Fibroblast of skin of abdomen (primary cell): ENCODE data around the gene CDK2AP2. TPM values are rescaled to one million over a fixed set of nuclear protein-coding genes. Genes with fewer than 3 reads are reported as not detected.
"Not testable (repeated sequence)": the region's sequence is repeated elsewhere in the genome, so short reads cannot be mapped to it uniquely, and the experiment has no call there.

Source experiments
- DNase-seq: peaks from one replicate; pipeline ENCODE4 v3.0.0-alpha.2; 2013
- polyA plus RNA-seq, 2 experiments: library from polyadenylated mRNA; unstranded; fragments of 120-200 nt; gene quantifications; one replicate each; pipeline ENCODE4 v1.2.1, GENCODE V29; 2013; ENCODE audit not compliant: insufficient read length in 2 of 2

CDK2AP2 gene
- polyA plus RNA-seq (2013, experiment 1 of 2; ENCODE audit: insufficient read length), result 52.0 TPM
- 57.9 TPM for polyA plus RNA-seq (2013, experiment 2 of 2; ENCODE audit: insufficient read length)

- DNase-seq, result peak; percentile 100
These were observed at the start of gene CDK2AP2 for GRCh38 chr11:67507864-67508485. Gene CDK2AP2 (minus strand): TSS chr11:67508162. CDS start chr11:67508082, 80 bp downstream.

DNA sequence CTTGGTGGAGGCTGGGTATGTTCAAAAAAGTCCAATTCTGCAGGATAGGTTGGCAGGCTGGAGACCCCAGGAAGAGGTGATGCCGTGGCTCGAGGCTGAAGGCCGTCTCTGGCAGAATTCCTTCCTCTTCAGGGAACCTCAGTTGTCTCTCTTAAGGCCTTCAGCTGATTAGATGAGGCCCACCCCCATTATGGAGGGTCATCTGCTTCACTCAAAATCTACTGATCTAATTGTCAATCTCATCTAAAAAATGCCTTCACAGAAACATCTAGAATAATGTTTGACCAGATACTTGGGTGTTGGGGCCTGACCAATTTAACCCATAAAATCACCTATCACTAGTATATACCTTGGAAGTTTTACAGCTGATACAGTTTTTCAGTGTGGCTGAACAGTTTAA lies 48.3 kb upstream of the CDK2AP2 start:
- no peak for DNase-seq

- not testable (repeated sequence) for DNase-seq
These were observed 43.7 kb upstream of the CDK2AP2 start for GRCh38 chr11:67551697-67552096.

GRCh38 chr11:67551127-67551526 lies 43.2 kb upstream of the CDK2AP2 start:
- DNase-seq, result no peak

DNA sequence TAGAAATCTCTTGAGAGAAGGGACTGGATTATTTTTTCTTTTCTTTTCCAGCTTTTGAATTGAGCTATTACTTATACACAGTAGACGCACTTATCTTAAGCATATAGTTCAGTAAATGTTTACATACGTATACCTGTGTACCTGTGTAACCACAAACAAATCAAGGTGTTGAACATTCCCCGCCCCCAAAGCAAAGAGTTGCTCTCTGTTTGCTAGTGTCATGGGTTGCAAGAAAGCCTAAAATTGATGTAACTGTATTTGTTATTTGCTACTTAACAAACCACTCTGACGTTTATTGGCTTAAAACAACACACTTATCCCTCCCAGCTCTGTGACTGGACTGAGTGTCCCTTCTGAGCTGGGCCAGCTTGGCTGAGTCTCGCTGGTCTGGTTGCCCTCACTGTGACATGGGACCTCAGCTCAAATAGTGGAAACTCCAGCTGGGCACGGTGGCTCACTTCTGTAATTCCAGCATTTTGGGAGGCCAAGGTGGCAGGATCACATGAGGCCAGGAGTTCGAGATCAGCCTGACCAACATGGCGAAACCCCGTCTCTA lies 40.7 kb upstream of the CDK2AP2 start:
- no peak for DNase-seq

DNA sequence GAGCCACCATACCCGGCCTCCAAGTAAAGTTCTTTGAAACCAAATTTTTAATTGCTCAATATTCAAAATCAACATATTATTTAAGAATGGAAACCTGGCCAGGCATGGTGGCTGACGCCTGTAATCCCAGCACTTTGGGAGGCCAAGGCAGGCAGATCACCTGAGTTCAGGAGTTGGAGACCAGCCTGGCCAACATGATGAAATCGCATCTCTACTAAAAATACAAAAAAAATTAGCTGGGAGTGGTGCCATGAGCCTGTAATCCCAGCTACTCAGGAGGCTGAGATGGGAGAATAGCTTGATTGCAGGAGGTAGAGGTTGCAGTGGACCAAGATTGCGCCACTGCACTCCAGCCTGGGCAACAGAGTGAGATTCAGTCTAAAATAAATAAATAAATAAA lies 40.1 kb upstream of the CDK2AP2 start:
- DNase-seq, result not testable (repeated sequence)

GRCh38 chr11:67545280-67545679 lies 37.3 kb upstream of the CDK2AP2 start:
- DNase-seq, result no peak

DNA sequence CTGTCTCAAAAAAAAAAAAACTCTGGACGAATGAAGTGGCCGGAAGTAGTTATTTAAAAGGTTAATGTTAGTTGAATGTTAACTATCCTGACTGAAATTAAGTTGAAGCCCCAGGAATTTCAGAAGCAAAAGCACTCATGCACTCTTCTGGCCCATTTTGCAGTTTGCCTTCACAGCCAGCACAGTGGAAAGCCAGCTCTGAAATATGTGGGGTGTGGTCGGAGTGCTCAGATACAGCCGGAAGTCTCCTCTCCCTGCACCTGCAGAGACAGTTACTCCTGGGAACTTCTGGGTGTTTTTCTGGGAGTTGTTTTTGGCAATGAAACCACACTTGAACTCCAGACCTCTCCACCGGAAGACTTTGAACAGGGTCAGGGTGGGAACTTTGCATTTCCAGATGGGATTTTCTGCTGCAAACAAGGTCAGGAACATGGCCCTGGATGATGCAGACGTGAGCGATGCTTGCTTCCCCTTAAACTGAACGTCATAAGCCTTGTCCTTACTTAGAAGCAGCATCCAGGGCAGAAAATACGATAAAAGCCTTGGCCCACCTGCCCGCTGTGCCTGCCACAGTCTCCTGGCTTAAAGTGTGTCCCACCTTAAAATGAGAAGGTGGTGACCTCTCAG lies 36.8 kb upstream of the CDK2AP2 start:
- DNase-seq, result no peak

DNA sequence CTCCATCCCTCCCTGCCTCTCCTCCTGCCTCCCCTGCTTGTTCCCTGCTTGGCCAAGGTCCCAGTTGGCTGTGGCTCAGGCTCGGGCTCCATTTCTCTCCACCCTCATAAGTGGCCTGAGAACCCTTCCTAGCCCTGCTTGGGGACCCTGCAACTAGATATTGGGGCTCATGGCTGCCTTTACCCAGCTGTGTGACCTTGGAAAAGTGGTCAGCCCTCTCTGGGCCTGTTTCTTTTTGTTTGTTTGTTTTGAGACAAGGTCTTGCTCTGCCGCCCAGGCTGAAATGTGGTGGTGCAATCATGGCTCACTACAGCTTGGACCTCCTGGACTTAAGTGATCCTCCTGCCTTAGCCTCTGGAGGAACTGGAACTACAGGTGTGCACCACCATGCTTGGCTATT lies 35.6 kb upstream of the CDK2AP2 start:
- DNase-seq, result no peak

GRCh38 chr11:67542971-67543370 lies 35.0 kb upstream of the CDK2AP2 start:
- no peak for DNase-seq

DNA sequence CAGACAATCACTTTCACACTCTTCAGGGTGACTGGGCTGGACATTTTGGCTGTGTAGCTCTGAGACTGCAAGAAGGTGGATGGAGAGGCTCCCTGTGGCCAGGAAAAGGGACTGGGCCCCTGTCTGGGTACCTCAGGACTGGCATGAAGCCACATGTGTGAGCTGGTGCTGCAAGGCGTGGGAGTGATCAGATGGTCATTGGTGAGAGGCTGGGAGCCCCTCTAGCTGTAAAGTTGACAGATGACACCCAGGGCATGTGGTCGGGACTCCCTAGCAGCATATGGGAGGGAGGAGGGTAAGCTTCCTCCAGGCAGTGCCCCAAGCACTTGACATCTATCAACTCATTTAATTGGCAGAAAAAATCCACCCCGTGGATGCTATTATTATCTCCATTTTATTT lies 34.2 kb upstream of the CDK2AP2 start:
- DNase-seq, result no peak

DNA sequence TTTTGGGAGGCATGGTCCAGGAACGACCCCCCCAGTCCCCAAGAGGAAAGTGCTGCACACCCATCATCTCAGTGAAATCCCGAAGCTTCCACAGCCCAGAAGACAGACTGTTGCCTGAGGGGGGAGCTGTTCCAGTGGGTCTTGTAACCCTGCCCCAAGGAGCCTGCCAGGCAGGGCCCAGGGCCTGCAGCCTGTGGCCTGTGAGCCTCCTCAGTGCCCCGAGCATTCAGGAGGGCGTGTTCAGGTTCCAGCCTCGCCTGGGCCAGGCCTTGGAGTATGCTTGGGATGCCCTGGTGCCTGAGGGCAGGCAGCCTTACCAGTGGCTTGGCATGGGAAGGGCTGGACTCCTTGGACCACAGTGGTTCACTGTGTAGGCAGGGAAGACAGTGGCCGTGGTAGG lies 33.2 kb upstream of the CDK2AP2 start:
- no peak for DNase-seq

GRCh38 chr11:67539550-67539949 lies 31.6 kb upstream of the CDK2AP2 start:
- no peak for DNase-seq

DNA sequence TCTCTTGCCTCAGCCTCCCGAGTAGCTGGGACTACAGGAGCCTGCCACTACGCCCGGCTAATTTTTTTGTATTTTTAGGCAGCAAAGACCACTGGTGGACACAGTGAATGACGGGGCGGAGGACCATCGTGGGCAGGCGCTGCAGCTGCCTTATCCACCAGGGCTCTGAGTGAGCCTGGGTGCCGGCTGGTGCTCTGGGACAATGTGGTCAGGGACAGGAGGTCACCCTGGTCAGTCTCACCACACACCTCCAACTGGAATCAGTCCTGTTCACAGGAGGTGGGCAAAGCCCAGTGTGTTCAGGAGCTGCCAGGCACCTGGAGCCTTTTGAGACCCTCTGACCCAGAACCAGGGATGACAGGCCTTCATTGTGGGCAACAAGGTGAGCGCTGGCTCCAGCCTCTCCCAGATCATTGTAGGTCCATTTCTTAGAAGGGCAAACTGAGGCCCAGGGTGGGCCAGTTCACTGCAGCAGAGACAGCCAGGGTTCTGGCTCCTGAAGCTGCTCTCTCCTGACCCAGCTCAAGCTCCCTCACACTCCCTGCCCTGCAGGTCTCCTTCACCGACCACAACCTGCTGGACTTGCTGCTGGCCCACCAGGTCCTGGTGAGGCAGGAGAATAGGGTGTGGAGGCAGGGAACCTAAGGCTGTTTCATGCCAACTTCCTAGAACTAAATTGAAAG lies 31.0 kb upstream of the CDK2AP2 start:
- DNase-seq, result no peak

- no peak for DNase-seq
These were observed 30.3 kb upstream of the CDK2AP2 start for GRCh38 chr11:67538306-67538705.

GRCh38 chr11:67535561-67535960 lies 27.6 kb upstream of the CDK2AP2 start:
- DNase-seq, result no peak

DNA sequence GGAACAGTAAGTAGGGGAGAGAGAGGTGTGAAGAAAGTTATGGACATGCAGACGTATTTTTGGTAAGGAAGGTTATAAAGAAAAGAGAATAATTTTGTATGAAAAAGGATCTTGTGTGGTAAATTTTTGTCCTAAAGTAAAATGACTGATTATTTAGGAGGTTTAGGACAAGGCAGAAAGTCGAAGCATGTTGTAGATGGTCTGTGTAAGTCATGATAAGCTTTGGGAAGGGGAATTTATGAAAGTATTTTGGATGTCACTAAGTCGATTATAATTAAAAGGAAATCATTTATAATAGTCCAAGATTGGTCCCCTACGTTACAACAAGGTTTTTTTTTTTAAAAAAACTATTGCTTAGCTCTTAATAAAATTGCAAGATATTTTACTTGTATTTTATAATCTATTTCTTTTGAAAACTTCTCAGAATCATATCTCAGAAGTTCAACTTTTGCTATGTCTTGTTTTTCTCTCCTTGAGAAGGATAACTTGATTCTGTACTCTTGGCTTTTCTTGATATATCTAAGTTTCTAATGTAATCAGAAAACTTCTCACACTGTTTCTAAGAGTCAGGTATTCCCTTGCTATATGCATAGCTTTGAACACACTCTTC lies 26.2 kb upstream of the CDK2AP2 start:
- DNase-seq, result no peak

DNA sequence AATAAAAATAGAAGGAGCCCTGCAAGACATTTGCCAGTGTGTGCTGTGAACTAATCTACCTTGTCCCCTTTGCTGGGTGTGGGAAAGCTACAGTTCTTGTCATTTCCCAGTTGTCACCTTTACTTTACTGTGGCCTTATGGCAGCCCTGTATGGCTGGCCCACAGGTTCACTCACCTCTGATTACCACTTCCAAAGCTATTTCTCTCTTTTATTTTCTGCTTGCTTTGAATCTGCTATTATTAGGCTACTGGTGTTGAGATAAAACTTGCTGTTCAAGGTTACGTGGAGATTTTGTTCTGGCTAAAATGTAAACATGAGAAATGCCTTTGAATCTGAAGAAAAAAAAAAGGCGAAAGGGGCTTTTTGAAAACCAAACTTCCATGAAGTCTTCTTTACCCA lies 24.9 kb upstream of the CDK2AP2 start:
- no peak for DNase-seq

DNA sequence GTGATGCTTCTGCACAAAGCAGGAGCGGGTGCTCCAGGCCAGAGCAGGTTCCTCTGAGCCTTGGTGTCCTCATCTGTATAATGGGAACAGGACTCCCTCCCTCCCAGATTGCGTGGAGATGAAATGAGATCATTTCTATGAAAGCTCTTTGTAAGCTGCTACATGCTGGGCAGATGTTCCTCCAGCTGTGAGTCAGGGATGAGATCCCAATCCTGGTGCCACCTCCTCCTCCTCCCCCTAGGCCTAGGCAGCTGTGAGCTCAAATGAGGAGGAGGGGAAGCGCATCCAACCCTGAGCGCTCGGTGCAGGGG lies 22.3 kb upstream of the CDK2AP2 start:
- no peak for DNase-seq

DNA sequence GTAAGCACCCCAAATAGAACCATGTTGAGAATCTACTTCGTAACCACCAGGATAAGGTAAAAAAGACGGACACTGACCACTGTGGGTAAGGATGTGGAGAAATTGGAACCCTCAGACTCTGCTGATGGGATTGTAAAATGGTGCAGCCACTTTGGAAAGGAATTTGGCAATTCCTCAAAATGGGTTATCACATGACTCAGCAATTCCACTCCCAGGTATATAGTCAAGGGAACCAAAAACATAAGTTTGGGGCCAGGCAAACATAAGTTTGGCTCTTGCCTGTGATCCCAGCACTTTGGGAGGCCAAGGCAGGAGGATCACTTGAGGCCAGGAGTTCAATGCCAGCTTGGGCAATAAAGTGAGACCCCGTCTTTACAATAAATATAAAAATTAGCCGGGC lies 20.4 kb upstream of the CDK2AP2 start:
- no peak for DNase-seq

GRCh38 chr11:67525275-67525976 lies 17.5 kb upstream of the CDK2AP2 start:
- no peak for DNase-seq

GRCh38 chr11:67524480-67524808 lies 16.5 kb upstream of the CDK2AP2 start:
- DNase-seq, result no peak
